DMS 273 treated with DMSO at 0.1 percent for 48 hours (cell line): ENCODE measurements around the gene POGZ.
"Not testable (repeated sequence)": the region's sequence is repeated elsewhere in the genome, so short reads cannot be mapped to it uniquely, and the experiment has no call there.

Experiments used
- DNase-seq: peaks from one replicate; lab custom pipeline; 2025; lab: John Stamatoyannopoulos, UW

Gene POGZ

GRCh38 chr1:151419819-151420218 is 39.5 kb downstream of the POGZ start:
- DNase-seq = no peak

GRCh38 chr1:151418081-151418480 is 41.2 kb downstream of the POGZ start:
- no peak for DNase-seq

- DNase-seq = no peak
Observed at GRCh38 chr1:151416231-151416630, 43.1 kb downstream of the POGZ start.

DNA sequence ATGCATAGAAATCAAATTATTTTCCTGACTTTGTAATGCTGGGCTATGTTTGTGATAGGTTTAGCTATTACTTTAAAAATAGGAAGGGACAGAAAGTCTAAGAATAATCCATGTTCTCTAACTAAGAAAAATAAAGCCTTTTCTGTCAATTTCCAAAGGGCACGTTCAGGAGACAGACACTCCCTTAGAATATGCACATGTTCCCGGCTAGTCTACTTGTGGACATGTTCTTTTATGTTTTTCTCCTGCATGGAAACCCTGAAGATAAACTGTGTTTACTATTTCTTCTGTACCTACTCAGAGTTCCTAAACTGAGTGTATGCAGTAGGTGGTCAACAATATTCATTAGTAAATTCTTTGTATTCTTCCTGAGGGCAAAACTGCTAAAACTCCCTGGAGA is 47.4 kb downstream of the POGZ start:
- DNase-seq = no peak

DNA sequence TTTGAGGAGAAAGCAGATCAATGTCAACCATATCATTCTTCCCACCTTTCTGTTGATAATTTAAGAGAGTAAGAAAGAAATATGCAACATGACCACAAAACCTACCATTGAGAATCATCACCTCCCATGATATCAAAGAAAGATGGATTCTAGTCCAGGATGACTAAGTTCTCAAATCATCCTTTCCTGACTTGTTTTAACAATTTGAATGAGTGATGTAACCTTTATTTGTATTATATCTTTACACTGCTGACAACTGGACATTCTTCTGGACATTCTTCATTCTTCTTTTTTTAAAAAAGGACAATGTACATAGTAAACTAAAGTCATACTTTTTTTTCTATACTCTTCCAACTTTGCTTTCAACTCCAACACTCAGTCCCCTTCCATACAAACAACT is 50.4 kb downstream of the POGZ start:
- no peak for DNase-seq

- DNase-seq = no peak
Observed at GRCh38 chr1:151407304-151407703, 52.0 kb downstream of the POGZ start.

DNA sequence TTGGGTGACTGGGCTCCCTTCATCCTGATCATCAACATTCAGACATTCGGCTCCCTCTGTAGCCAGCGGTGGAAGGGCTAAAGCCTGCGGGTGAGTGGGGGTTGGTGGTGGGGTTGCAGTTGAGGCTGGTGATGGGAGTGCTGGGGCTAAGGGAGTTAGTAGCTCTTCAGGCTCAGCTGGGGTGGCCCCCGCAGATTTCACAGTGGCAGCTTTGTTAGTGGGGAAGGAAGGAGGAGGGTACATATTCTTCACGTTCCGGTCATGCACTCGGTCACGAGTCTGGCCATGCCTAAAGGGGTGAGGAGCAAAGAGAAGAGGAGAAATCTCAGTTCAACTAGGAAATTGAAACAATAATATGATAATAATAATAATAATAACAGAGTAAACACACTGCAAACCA is 53.1 kb downstream of the POGZ start:
- DNase-seq = no peak

GRCh38 chr1:151405187-151405951 is 53.9 kb downstream of the POGZ start:
- no peak for DNase-seq

- DNase-seq = no peak
Observed at GRCh38 chr1:151403612-151404011, 55.7 kb downstream of the POGZ start.

DNA sequence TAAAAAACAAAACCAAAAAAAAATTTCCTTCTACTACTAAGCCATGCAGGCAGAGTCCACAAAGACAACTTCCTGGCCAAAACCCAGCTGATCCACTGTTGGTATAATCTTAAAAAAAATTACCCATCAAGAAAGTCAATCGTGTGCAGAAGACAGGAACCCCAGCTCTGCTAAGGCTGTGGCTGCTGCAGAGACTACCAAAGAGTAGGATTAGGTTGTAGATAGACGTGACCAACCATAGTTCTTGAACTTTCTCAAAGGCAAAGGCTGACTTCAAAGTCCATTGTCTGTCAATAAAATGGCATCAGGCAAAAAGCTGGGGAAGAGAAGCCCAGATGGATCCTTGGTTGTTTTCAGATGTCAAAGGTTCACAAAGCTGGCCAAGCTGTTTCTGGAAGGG is 56.5 kb downstream of the POGZ start:
- no peak for DNase-seq

- DNase-seq = no peak
Observed at GRCh38 chr1:151401860-151402259, 57.4 kb downstream of the POGZ start.

- DNase-seq = no peak
Observed at GRCh38 chr1:151401125-151401788, 58.0 kb downstream of the POGZ start.

DNA sequence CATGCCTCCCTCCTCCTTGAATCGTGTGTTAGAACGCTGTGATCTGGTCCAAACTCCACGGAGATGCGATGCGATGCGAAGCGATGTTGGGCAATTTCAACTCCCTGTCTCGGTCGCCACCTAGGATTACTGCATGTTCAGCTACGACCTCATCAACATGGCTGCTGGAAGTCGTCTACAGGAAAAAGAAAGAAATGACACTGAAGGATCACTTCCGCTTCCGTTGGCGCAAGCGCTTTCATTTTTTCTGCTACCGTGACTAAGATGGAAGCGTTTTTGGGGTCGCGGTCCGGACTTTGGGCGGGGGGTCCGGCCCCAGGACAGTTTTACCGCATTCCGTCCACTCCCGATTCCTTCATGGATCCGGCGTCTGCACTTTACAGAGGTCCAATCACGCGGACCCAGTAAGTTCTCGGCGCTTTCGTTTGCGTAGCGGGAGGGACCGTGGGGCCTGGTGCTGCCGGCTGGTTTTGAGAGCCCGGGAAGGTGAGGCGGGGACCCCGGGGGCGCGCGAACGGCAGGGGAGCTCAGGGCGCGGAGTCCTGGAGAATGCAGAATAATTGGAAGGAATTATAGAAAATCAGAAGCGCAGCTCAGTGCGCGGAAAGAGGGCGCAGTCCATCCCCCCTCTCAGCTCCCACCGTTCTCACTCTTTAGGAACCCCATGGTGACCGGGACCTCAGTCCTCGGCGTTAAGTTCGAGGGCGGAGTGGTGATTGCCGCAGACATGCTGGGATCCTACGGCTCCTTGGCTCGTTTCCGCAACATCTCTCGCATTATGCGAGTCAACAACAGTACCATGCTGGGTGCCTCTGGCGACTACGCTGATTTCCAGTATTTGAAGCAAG is 59.7 kb downstream of the POGZ start, which contains the start of gene PSMB4:
TSS of gene PSMB4 (plus strand) at position 250 of the 848 bp plus-strand sequence. CDS start at position 265, 15 bp downstream.
- peak; percentile 100 for DNase-seq

GRCh38 chr1:151396265-151396664 is 63.0 kb downstream of the POGZ start:
- DNase-seq = not testable (repeated sequence)

GRCh38 chr1:151393583-151393982 is 65.7 kb downstream of the POGZ start:
- no peak for DNase-seq

GRCh38 chr1:151391079-151391563 is 68.2 kb downstream of the POGZ start:
- no peak for DNase-seq

DNA sequence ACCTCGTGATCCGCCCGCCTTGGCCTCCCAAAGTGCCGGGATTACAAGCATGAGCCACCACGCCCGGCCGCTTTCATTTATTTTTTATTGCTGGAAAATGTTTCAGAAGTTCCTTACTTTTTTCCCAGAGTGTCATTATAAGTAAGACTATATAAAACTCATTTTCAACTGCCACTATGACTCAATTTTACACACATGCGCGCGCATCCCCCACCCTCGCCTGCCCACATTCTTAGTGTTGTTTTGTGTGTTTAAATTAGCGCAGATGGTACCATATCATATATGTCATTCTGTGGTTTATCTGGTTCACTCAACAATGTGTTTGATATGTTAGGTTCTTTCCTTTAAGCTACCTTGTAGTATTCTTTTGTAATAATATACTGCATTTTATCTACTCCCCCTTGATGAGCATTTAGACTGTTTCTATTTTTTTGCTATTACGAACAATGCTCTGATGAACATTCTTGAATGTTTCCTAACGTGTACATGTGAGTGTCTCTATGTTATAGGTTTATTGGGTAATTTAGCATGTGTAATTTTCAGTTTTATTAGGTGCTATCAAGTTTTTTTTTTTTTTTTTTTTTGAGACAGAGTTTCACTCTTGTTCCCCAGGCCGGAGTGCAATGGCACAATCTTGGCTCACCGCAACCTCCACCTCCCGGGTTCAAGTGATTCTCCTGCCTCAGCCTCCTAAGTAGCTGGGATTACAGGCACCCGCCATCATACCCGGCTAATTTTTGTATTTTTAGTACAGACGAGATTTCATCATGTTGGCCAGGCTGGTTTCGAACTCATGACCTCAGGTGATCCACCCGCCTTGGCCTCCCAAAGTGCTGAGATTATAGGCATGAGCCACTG is 68.8 kb downstream of the POGZ start:
- DNase-seq = not testable (repeated sequence)

DNA sequence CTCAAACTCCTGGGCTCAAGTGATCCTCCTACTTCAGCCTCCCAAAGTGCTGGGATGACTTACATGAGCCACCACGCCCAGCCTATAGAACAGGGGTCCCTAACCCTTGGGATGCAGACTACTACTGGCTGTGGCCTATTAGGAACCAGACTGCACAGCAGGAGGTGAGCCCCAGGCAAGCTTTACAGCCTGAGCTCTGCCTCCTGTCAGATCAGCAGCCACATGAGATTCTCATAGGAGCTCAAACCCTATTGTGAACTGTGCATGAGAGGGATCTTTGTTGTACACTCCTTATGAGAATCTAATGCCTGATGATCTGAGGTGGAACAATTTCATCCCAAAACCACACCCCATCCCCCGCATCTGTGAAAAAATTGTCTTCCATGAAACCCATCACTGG is 73.3 kb downstream of the POGZ start:
- no peak for DNase-seq

GRCh38 chr1:151384584-151384983 is 74.7 kb downstream of the POGZ start:
- DNase-seq = no peak

DNA sequence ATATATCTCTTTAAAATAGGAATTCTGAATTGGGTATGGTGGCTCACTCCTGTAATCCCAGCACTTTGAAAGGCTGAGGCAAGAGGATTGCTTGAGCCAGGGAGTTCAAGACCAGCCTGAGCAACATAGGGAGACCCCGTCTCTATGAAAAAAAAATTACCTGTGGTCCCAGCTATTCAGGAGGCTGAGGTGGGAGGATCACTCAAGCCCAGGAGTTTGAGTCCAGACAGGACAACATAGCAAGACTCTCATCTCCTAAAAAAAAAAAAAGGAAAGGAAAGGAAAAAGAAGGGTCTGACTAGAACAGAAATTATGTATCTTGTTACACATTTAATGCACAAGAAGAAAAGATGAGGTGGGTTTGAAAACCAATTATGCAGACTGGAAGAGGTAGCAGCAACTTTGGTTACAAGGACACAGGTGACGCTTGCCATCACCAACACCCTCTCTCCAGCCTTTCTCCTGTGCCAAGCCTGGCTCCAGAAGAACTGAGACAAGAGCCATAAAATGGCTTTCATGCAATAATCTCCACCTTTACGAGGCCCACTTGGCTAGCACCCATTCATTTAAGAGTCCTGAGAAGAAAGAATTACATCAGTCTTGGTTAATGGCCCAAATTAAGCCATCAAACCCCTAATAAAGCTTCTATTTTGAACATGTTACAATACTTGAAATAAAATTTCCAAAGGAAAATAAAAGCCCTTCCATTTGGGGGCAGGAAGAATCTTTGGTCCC is 82.0 kb downstream of the POGZ start:
- DNase-seq = no peak

DNA sequence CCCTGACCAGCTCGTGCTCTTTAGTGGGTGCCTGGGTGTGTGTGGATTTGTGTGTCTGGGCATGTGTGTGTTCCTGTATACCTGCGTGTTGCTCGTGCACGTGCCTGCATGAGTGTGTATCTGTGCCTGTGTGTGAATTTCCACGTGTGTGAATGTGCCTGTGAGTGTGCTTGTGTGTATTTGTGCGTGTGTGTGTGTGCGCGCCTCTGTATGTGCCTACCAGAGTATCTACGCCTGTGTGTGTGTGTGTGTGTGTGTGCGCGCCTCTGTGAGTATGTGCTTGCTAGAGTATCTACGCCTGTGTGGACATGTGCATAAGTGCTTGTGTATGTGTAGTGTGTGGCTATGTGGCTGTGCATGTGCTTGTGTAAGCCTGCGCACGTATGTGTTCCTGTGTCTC is 86.1 kb downstream of the POGZ start:
- DNase-seq = no peak
